Effector memory CD8-positive, alpha-beta T cell (primary cell): ENCODE results near the gene CD300C.
A peak's percentile ranks its signal among the peaks of the same experiment; 100 is the strongest.

Experiments
- ATAC-seq: fragments of 150-1000 bp; cut with Tn5 transposase; replicated peaks from 2 replicates; pipeline ENCODE4 v1.10.0; 2021; ENCODE audit warnings: mild to moderate bottlenecking, moderate library complexity
- DNase-seq, 3 experiments: peaks; one replicate each; pipeline ENCODE4 v3.0.0; 2021
- H3K27ac Mint-ChIP-seq, 2 donors: one replicate each; pipeline ENCODE4 v1.8.0; 2022; ENCODE audit warnings: mild to moderate bottlenecking in 2 of 2, mixed read lengths in 2 of 2, moderate library complexity in 2 of 2
- H3K27me3 Mint-ChIP-seq, 2 donors: one replicate each; pipeline ENCODE4 v1.8.0; 2022; ENCODE audit warnings: mixed read lengths in 2 of 2
- H3K36me3 Mint-ChIP-seq: one replicate; pipeline ENCODE4 v1.8.0; 2022; ENCODE audit warnings: mild to moderate bottlenecking, moderate library complexity, mixed read lengths; ENCODE audit not compliant: insufficient read depth
- H3K4me1 Mint-ChIP-seq, 2 donors: one replicate each; pipeline ENCODE4 v1.8.0; 2022; ENCODE audit warnings: low read depth in 2 of 2, mixed read lengths in 2 of 2
- H3K4me3 Mint-ChIP-seq, 2 donors: one replicate each; pipeline ENCODE4 v1.8.0; 2022; ENCODE audit warnings: mild to moderate bottlenecking in 2 of 2, mixed read lengths in 2 of 2, moderate library complexity in 2 of 2
- H3K9me3 Mint-ChIP-seq, 2 donors: one replicate each; pipeline ENCODE4 v1.8.0; 2022; ENCODE audit warnings: mixed read lengths in 2 of 2

CD300C gene

DNA sequence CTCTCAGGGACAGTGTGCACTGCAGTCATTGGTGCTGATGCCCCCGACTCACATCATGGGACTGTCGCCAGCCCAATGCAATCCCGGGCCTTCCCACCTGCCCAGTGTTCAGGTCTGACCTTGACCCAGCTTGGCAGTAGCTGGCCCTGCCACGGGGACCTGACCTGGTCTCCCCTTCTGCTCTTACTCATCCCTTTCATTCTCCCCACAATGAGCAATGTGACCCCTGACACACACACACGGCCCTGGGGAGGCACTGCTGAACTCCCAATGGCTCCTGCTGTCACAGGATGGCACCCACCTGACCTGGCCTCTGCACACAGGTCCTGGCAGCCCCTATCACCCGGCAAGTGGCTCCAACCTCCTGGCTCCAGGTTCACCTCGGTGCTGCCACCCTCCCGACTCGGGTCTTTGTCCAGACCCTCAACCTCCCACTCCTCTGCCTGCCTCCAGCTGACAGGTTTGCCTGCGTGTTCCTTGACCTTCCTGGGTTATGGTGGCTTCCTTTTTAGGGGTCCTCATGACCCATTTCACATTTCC is 6.6 kb downstream of the CD300C start:
- peaks cover 2 to 3% of the 10 kb centered on the region in 2 donors for H3K4me1 Mint-ChIP-seq

DNA sequence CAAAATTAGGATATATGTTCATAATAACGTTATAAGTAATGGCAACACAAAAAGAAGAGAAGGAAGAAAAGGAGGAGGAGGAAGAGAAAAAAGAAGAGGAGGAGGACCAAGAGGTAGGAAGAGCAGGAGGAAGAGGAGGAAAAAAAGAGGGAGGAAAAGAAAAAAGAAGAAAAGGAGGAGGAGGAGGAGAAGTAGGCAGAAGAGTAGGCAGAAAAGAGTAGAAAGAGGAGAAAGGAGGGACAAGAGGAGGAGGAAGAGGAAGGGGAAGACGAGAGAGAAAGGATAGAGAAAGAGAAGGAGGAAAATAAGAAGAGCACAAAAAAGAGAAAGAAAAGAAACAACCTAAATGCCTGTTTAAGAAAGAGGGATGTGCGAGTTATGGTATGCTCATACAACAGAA is 9.0 kb downstream of the CD300C start:
- Mint-ChIP-seq H3K27me3 (peaks cover 57 to 71% of the 10 kb centered on the region in 2 donors), H3K9me3 (no peaks in the 10 kb centered on the region), H3K36me3 (no peaks in the 10 kb centered on the region), H3K4me3 (no peak overlapping the region), H3K27ac (no peak overlapping the region), H3K4me1 (peaks cover 3 to 4% of the 10 kb centered on the region in 2 donors)
- DNase-seq (no peak), ATAC-seq (no peak)

More for the DNA sequence above, 6.6 kb downstream of the CD300C start:
- no peaks in the 10 kb centered on the region for H3K9me3 Mint-ChIP-seq
- ATAC-seq = no peak
- no peak overlapping the region for H3K27ac Mint-ChIP-seq
- H3K36me3 Mint-ChIP-seq = no peaks in the 10 kb centered on the region
- no peak for DNase-seq
- H3K27me3 Mint-ChIP-seq = peaks cover 48 to 67% of the 10 kb centered on the region in 2 donors
- H3K4me3 Mint-ChIP-seq = no peak overlapping the region

DNA sequence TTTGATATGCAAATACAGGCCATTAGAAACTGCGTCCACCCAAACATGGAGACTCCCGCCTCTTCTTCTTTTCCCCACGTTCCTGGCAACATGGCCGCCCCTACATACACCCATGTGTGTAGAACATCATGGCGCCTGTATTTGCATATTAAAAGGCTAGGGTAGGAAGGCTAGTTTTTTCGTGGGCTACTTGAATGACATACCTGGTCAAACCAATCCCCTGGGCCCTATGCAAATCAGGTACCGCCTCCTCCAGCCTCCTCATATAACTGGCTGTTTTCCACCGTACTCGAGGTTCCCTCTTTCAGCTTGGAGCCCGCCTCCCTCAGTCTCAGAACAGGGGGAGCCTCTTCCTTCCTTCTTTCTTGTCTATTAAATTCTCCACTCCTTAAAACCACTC is 13.8 kb downstream of the CD300C start:
- Mint-ChIP-seq H3K27me3 (peaks cover 54 to 79% of the 10 kb centered on the region in 2 donors), H3K27ac (no peak overlapping the region), H3K9me3 (no peaks in the 10 kb centered on the region), H3K4me1 (peaks cover 8% of the 10 kb centered on the region in 2 donors), H3K36me3 (no peaks in the 10 kb centered on the region), H3K4me3 (no peak overlapping the region)
- peak; percentile 55 for ATAC-seq
- DNase-seq = no peak

DNA sequence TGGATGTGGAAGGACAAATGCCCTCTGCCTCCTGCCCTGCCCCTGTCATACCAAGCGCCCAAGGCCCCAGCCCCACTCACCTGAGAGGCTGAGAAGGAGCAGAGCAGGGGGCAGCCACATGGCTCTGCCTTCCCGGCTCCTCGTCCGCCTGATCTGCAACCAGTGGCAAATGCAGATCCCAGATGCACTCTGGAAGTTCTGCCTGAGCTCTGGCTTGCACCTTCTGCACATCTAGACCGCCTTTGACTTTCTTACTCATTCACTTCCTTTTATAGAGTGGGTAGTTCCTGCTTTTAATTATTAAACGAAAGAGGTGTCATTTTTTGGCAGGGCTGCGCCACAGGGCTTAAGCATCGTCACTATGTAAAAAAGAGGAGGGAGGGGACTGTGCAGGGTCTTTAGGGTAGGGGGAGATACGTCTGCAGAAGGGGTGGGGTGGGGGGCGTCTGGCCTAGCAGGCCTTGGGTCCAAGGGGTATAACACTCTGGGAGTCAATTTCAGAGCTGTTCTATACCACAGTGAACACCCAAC is 14.6 kb downstream of the CD300C start, which contains the start of gene CD300LB:
CD300LB (minus strand) TSS at position 245 of the 531 bp plus-strand sequence; CDS start at position 120, 125 bp downstream.
- ATAC-seq (no peak), DNase-seq (no peak)
- peaks cover 8% of the 10 kb centered on the region in 2 donors for H3K4me1 Mint-ChIP-seq
- H3K27ac Mint-ChIP-seq = peak within 1 kb of the TSS in 1 of 2 donors; percentile 59
- no peaks in the 10 kb centered on the region for H3K36me3 Mint-ChIP-seq
- peak within 1 kb of the TSS; percentile 26 to 51 for H3K4me3 Mint-ChIP-seq
- peaks cover 46 to 79% of the 10 kb centered on the region in 2 donors for H3K27me3 Mint-ChIP-seq
- no peaks in the 10 kb centered on the region for H3K9me3 Mint-ChIP-seq

DNA sequence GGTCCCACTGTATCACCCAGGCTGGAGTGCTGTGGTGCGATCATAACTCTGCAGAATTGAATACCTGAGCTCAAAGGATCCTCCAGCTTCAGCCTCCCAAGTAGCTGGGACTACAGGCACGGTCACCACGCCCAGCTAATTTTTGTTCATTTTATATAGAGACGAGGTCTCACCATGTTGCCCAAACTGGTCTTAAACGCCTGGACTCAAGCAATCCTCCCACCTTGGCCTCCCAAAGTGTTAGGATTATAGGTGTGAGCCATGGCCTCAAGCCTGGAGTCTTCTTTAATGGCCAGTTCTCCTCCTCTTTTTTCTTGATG is 15.1 kb downstream of the CD300C start:
- Mint-ChIP-seq H3K27me3 (peaks cover 47 to 80% of the 10 kb centered on the region in 2 donors), H3K27ac (peak overlapping the region in 1 of 2 donors; percentile 59), H3K9me3 (no peaks in the 10 kb centered on the region), H3K4me3 (no peak overlapping the region), H3K4me1 (peaks cover 8% of the 10 kb centered on the region in 2 donors), H3K36me3 (no peaks in the 10 kb centered on the region)
- ATAC-seq = no peak
- DNase-seq = no peak

DNA sequence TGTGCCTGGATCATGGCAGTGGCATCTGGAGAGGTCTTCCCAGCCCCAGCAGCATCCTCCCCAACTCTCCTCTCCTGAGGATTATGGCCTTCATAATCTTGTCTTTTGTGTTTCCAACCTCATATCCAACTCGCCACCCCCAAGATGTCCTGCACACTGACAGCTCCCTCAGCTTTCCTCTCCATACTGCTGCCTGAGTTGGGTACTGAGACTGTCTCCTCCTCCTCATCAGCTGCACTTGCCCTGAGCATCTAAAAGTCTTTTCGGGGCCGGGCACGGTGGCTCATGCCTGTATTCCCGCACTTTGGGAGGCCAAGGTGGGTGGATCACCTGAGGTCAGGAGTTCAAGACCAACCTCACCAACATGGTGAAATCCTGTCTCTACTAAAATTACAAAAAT is 16.7 kb downstream of the CD300C start:
- Mint-ChIP-seq H3K4me1 (peaks cover 8% of the 10 kb centered on the region in 2 donors), H3K27me3 (peaks cover 52 to 90% of the 10 kb centered on the region in 2 donors), H3K36me3 (no peaks in the 10 kb centered on the region), H3K27ac (peak overlapping the region in 1 of 2 donors; percentile 57), H3K4me3 (no peak overlapping the region), H3K9me3 (no peaks in the 10 kb centered on the region)
- no peak for ATAC-seq
- DNase-seq = no peak

DNA sequence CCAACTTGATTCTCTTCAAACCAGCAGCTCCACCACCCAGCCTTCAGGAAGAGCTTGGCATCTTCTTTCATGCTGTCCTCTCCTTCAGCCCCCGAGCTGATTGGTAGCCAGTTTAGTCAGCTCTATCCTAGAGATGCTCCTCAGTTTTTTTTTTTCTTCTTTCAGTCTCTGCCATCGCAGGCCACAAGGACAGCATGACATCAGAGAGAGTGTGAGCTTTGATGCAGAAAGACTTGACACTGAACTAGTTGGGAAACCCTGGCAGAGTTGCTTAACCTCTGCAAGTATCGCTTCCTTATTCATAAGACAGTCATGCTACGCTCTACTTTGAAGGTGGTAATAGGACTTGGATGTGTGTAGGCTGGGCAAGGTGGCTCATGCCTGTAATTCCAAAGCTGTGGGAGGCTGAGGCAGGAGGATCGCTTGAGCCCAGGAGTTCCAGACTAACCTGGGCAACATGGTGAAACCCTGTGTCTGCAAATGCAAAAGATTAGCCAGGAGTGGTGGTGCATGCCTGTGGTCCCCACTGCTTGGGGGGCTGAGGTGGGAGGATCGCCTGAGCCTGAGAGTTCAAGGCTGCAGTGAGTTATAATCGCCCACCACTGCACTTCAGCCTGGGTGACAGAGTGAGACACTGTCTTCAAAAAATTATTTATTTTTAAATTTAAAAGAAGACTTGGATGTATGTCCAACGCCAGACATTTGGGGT is 17.3 kb downstream of the CD300C start:
- Mint-ChIP-seq H3K27ac (no peak overlapping the region), H3K9me3 (no peaks in the 10 kb centered on the region), H3K4me3 (no peak overlapping the region), H3K4me1 (peaks cover 8% of the 10 kb centered on the region in 2 donors), H3K27me3 (peaks cover 51 to 95% of the 10 kb centered on the region in 2 donors), H3K36me3 (no peaks in the 10 kb centered on the region)
- ATAC-seq (peak; percentile 47), DNase-seq (no peak)

DNA sequence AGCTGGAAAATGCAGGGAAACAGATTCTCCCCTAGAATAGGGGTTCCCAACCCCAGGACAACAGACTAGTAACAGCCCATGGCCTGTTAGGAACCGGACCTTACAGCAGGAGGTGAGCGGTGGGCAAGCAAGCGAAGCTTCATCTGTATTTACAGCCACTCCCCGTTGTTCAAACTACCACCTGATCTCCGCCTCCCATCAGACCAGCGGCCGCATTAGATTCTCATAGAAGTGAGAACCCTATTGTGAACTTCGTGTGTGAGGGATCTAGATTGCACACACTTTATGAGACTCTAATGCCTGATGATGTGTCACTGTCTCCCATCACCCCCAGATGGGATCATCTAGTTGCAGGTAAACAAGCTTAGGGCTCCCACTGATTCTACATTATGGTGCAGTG is 18.2 kb downstream of the CD300C start:
- H3K27ac Mint-ChIP-seq = no peak overlapping the region
- no peak for DNase-seq
- no peak for ATAC-seq
- peaks cover 5% of the 10 kb centered on the region in 2 donors for H3K4me1 Mint-ChIP-seq
- peaks cover 0 to 3% of the 10 kb centered on the region in 2 donors for H3K9me3 Mint-ChIP-seq
- peaks cover 51 to 95% of the 10 kb centered on the region in 2 donors for H3K27me3 Mint-ChIP-seq
- H3K4me3 Mint-ChIP-seq = no peak overlapping the region
- H3K36me3 Mint-ChIP-seq = no peaks in the 10 kb centered on the region

DNA sequence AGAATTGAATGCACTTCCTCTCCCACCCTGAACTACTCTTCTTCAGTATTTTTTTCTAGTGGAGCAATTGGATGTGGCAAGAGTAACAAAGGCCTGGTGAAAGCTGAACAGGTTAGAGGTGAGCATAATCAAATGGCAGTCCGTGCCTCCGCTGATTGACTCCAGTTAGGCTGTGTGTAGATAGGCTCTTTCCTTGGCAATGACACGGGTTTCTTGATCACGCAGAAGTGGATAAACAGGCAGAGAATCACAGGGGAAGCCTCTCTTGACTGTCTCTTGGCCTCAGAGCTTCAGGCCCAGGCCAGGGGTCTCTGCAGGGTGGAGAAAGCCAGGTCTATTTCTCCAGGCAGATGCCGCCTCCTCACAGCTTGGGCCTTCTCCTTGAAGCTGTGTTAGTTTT is 18.8 kb downstream of the CD300C start:
- ATAC-seq = no peak
- Mint-ChIP-seq H3K4me1 (peaks cover 5% of the 10 kb centered on the region in 2 donors), H3K27me3 (peaks cover 49 to 95% of the 10 kb centered on the region in 2 donors), H3K9me3 (peaks cover 0 to 3% of the 10 kb centered on the region in 2 donors), H3K36me3 (no peaks in the 10 kb centered on the region), H3K4me3 (no peak overlapping the region), H3K27ac (no peak overlapping the region)
- DNase-seq = no peak

DNA sequence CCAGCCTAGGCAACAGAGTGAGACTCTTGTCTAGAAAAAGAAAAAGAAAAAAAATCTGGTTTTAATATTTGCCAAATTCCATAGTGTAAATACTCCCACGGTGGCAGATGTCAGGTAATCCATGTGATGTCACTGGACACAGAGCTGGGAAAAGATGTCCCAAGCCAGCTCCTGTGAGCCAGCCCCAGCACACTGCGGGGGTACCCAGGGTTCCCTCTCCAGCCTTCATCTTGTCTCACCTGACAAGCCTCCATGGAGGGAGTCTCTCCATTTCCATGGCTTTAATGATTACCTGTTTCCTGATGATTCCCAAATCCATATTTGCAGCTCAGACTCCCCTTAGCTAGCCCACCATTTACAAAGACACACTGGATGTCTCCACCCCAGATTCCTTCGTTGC is 19.2 kb downstream of the CD300C start:
- Mint-ChIP-seq H3K4me3 (no peak overlapping the region), H3K27me3 (peaks cover 47 to 95% of the 10 kb centered on the region in 2 donors), H3K27ac (no peak overlapping the region), H3K36me3 (no peaks in the 10 kb centered on the region), H3K4me1 (peaks cover 6 to 8% of the 10 kb centered on the region in 2 donors), H3K9me3 (peaks cover 0 to 3% of the 10 kb centered on the region in 2 donors)
- DNase-seq (no peak), ATAC-seq (no peak)

DNA sequence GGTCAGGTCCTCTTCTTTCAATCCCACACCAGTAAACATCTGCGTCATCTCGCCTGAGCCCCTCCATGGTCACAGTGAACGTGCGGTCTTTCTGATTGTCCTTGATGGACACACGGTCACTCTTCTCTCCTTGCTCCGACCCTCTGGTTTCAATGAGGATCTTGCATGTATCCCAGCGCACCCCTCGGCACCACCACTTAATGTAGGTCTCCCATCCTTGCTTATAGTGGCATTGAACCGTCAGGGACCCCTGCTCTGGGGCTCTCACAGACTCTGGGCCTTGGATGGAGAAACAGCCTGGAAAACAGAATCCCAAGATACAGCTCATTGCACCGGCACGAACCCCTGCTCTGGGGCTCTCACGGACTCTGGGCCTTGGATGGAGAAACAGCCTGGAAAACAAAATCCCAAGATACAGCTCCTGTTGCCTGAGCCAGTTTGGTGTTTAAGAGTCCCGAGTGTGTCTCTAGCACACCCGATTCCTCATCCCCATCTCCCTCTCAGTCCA is 20.1 kb downstream of the CD300C start:
- DNase-seq = no peak
- Mint-ChIP-seq H3K4me1 (peaks cover 7 to 8% of the 10 kb centered on the region in 2 donors), H3K4me3 (no peak overlapping the region), H3K9me3 (peaks cover 0 to 3% of the 10 kb centered on the region in 2 donors), H3K27me3 (peaks cover 47 to 95% of the 10 kb centered on the region in 2 donors), H3K36me3 (no peaks in the 10 kb centered on the region), H3K27ac (no peak overlapping the region)
- ATAC-seq = no peak

DNA sequence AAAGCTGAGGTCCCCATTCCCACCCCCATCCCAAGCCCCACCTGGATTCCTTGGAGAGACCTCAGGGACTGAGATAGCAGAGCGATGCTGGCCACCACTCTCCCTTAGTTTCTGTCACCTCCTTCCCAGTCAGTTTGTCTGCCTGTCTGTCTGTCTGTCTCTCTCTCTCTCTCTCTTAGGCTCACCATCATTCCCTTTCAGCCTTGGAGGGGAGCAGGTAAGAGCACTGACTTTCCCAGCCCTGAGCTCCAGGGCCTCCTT is 20.5 kb downstream of the CD300C start:
- Mint-ChIP-seq H3K27me3 (peaks cover 45 to 94% of the 10 kb centered on the region in 2 donors), H3K36me3 (no peaks in the 10 kb centered on the region), H3K27ac (no peak overlapping the region), H3K4me1 (peaks cover 7 to 9% of the 10 kb centered on the region in 2 donors), H3K4me3 (no peak overlapping the region), H3K9me3 (peaks cover 0 to 3% of the 10 kb centered on the region in 2 donors)
- no peak for ATAC-seq
- no peak for DNase-seq

DNA sequence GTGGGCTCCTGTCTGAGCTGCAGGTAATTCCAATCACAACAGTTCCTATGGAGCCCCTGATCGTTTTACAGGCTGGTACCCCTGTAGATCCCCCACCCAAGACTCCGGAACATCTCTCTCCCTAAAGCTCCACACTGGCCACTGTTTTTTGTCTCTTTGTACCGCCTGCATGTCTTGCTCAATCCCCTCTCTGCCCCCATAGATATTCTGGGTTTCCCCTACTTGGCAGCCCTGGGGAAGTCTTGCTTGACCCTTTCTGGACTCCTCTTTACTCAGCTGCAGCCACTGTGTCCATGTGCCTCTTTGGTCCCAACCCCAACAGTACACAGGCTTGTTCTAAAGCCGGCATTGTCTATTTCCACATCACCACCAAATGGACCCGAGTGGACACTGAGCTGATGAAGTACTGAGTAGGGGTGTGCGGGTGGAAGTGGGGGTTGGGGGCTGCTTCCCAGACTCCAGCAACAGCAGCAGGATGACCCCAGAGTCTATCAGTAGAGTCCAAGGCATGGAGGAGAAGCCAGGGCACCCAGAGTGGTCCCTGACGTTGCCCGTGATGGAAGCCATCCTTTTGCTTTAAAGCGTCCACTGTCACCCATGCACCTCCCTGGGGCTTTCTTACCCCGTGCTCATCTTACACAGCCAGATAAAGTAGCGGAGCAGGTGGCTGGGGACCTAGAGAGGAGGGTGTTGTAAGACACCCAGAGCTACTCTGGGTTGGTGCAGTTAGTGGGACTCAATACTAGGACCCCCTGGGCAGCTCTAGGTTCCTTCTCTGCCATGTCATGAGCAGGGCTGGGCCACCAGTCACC is 21.1 kb downstream of the CD300C start:
- DNase-seq (no peak), ATAC-seq (no peak)
- no peak overlapping the region for H3K4me3 Mint-ChIP-seq
- no peak overlapping the region for H3K27ac Mint-ChIP-seq
- H3K4me1 Mint-ChIP-seq = peaks cover 7 to 9% of the 10 kb centered on the region in 2 donors
- peaks cover 0 to 3% of the 10 kb centered on the region in 2 donors for H3K9me3 Mint-ChIP-seq
- H3K27me3 Mint-ChIP-seq = peaks cover 42 to 89% of the 10 kb centered on the region in 2 donors
- H3K36me3 Mint-ChIP-seq = no peaks in the 10 kb centered on the region
